ENCODE data around the gene ZHX3.

GRCh38 chr20:41205313-41205712, 112.2 kb downstream of the ZHX3 start:
- TF ChIP-seq CTCF (IDR thresholded peaks at IDR 0.05 in 8 of 11, conservative IDR thresholded peaks at IDR 0.05 in 3 of 11) = no peak
- TF ChIP-seq POLR2A (IDR thresholded peaks at IDR 0.05) = no peak

All from spleen (tissue), 7 donors.